ENCODE results near the gene NEXN. TPM values are rescaled to one million over a fixed set of nuclear protein-coding genes. Genes with fewer than 3 reads are reported as not detected.

NEXN gene
- total RNA-seq, 6 experiments from 2014 or later, result 0.42 to 3.9 (median 1.9) TPM

GRCh38 chr1:77953907-77954306, 65.5 kb downstream of the NEXN start:
- TF ChIP-seq CTCF (IDR thresholded peaks at IDR 0.05), result no peak
- TF ChIP-seq POLR2A (IDR thresholded peaks at IDR 0.05), result no peak
- no peak for DNase-seq
- peaks cover 0 to 86% (median 43%) of the 10 kb centered on the region in 4 donors for H3K36me3 ChIP-seq

GRCh38 chr1:77954521-77954920, 66.1 kb downstream of the NEXN start:
- ATAC-seq, result no peak
- intact Hi-C loops (cut with DNase I), result no loop called here
- Histone ChIP-seq H3K36me3 (peaks cover 2 to 92% (median 47%) of the 10 kb centered on the region in 4 donors), H3K4me1 (no peaks in the 10 kb centered on the region), H3K27ac (no peak overlapping the region), H3K27me3 (no peaks in the 10 kb centered on the region), H3K9me3 (no peaks in the 10 kb centered on the region), H3K4me3 (no peak overlapping the region)
- WGBS (ENCODE audit: insufficient coverage, low coverage, low lambda C conversion rate, missing lambda C conversion rate), result 93% methylated on average over 2 of the region's 2 CpGs
- TF ChIP-seq POLR2A (IDR thresholded peaks at IDR 0.05), result no peak
- TF ChIP-seq CTCF (IDR thresholded peaks at IDR 0.05), result no peak
- no peak for DNase-seq

More at GRCh38 chr1:77953907-77954306, 65.5 kb downstream of the NEXN start:
- no peaks in the 10 kb centered on the region for H3K27me3 ChIP-seq
- ATAC-seq, result no peak
- no peak overlapping the region for H3K27ac ChIP-seq
- H3K9me3 ChIP-seq, result no peaks in the 10 kb centered on the region
- no peak overlapping the region for H3K4me3 ChIP-seq
- WGBS (ENCODE audit: insufficient coverage, low coverage, low lambda C conversion rate, missing lambda C conversion rate), result 97% methylated on average over 3 of the region's 3 CpGs
- intact Hi-C loops (cut with DNase I), result no loop called here
- H3K4me1 ChIP-seq, result no peaks in the 10 kb centered on the region

DNA sequence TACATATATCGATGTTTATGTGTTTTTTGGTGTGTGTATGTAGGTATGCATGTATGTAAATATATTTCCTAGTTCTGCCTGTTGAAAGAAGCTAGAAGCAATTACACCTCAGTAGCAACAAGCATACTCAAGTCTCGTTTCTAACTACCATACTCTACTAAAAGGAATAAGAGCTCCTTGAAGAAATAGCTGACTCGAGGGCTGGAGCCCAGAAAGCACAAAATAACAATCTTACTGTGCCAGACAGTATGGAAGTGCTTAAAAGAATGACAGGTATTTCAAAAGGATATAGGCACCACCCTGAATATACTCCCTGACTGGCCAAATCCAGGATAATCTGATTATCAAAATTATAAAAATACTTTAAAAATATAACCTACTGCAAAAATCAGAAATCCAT, 67.3 kb downstream of the NEXN start:
- no peaks in the 10 kb centered on the region for H3K9me3 ChIP-seq
- H3K4me3 ChIP-seq, result no peak overlapping the region
- ATAC-seq (no peak), DNase-seq (no peak)
- H3K4me1 ChIP-seq, result no peaks in the 10 kb centered on the region
- TF ChIP-seq CTCF (IDR thresholded peaks at IDR 0.05) (no peak), POLR2A (IDR thresholded peaks at IDR 0.05) (no peak)
- no peak overlapping the region for H3K27ac ChIP-seq
- intact Hi-C loops (cut with DNase I), result no loop called here
- WGBS (ENCODE audit: insufficient coverage, low coverage, low lambda C conversion rate, missing lambda C conversion rate), result 81% methylated on average over 3 of the region's 3 CpGs
- no peaks in the 10 kb centered on the region for H3K27me3 ChIP-seq
- H3K36me3 ChIP-seq, result peaks cover 10 to 93% (median 58%) of the 10 kb centered on the region in 4 donors

DNA sequence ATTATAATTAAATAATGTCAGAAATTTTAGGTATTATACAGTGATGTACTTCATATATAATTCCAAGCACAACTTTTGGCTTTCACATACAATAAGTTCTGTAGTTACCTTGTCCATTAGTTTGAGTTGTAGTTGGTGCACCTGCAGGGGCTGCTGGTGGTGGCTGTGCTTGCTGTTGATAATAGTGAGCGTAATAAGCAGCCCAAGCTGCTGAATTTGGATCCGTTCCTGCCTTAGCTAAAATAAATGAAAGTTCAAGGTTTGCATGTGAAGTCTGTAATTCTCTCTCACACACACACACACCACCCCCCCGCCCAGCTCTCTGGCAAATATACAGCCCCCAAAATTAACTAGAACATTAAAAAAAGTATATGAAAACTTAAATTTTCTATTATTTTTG, 68.0 kb downstream of the NEXN start:
- ATAC-seq, result no peak
- intact Hi-C loops (cut with DNase I), result no loop called here
- no peak for DNase-seq
- Histone ChIP-seq H3K4me3 (no peak overlapping the region), H3K9me3 (no peaks in the 10 kb centered on the region), H3K27ac (no peak overlapping the region), H3K27me3 (no peaks in the 10 kb centered on the region), H3K36me3 (peaks cover 10 to 95% (median 58%) of the 10 kb centered on the region in 4 donors), H3K4me1 (no peaks in the 10 kb centered on the region)
- no peak for TF ChIP-seq POLR2A (IDR thresholded peaks at IDR 0.05)
- no peak for TF ChIP-seq CTCF (IDR thresholded peaks at IDR 0.05)
- 83% methylated on average over 3 of the region's 3 CpGs for WGBS (ENCODE audit: insufficient coverage, low coverage, low lambda C conversion rate, missing lambda C conversion rate)

GRCh38 chr1:77958391-77958790, 70.0 kb downstream of the NEXN start:
- Histone ChIP-seq H3K4me3 (no peak overlapping the region), H3K4me1 (no peaks in the 10 kb centered on the region), H3K27ac (no peak overlapping the region), H3K27me3 (no peaks in the 10 kb centered on the region), H3K9me3 (no peaks in the 10 kb centered on the region), H3K36me3 (peaks cover 19 to 95% (median 67%) of the 10 kb centered on the region in 4 donors)
- DNase-seq (no peak), ATAC-seq (no peak)
- intact Hi-C loops (cut with DNase I), result no loop called here
- no peak for TF ChIP-seq CTCF (IDR thresholded peaks at IDR 0.05)
- no peak for TF ChIP-seq POLR2A (IDR thresholded peaks at IDR 0.05)

All from right lobe of liver (tissue), 6 donors.